NCI-H2029 treated with DMSO at 0.1 percent for 48 hours (cell line): ENCODE results near the gene ACOT4.
"Not testable (repeated sequence)": the region's sequence is repeated elsewhere in the genome, so short reads cannot be mapped to it uniquely, and the experiment has no call there.

ENCODE experiments used
- DNase-seq: peaks from one replicate; lab custom pipeline; 2025; lab: John Stamatoyannopoulos, UW

The ACOT4 gene

DNA sequence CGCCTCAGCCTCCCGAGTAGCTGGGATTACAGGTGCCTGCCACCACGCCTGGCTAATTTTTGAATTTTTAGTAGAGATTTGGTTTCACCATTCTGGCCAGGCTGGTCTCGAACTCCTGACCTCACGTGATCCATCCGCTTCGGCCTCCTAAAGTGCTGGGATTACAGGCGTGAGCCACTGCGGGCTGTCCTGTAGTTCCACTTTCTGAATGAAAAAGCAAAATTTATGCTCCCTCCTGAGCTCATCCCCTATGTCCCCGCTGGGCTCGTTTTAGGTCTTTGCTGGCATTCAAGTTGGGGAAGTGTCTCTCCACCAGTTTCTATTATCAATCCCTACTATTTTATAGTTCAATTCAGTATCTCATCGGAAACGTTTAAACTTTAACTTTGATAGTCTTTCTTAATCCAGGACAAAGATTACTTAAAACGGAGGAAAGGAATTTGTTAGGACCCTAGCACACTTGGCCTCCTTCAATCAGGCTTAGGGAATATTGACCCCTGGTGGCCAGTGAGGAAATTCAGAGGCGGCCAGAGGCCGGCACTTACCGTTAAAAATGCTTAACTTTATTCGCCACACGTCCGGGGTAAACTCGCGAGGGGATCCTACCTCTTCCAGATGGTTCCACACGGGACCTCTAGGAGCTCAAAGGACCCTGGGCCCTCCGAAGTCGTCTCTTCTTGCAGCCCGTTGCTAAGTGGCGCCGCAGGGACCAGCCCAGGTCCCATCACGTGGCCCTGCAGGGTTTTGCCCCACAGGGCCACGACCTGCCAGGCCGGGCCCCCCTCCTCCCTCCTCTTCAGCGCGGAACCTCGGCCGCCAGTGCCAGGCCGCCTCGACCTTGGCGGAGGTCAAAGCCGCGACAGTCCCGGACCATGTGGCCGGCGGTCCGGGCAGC is 41.7 kb downstream of the ACOT4 start:
- DNase-seq = no peak

DNA sequence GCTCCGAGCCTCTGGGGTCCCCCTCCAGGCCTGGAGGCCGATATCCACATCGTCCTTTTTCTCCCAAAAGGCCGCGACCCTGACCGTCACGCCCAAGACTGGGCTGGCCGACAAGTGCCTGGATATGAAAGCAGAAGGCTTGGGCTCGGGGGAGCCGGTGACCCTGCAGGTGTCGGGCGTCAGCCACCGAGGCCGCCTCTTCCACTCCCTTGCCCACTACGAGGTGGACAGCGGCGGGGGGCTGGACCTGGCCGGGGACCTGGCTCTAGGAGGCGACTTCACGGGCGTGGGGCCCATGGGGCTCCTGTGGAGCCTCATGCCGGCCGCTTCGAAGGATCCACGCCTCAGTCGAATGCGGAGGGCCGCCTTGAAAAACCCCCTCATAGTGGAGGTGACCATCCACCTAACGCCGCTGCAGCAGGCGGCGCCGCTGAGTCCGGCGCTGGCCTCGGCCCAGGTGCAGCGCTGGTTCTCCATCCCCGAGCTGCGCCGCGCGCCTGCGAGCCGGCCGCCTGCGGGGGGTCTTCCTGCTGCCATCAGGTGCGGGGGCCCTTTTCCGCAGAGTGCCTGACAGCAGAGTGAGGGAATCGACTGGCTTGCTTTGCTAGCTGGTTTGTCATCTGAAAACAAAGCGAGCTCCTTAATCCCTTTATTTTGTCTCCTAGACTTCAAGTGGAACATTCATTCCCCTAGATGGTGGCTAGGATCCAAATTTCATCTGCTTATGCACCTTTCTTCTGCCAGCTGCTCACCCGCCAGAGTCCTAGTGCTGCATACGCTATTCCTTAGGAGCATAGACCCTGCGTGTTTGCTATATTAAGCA is 42.5 kb downstream of the ACOT4 start:
- no peak for DNase-seq

DNA sequence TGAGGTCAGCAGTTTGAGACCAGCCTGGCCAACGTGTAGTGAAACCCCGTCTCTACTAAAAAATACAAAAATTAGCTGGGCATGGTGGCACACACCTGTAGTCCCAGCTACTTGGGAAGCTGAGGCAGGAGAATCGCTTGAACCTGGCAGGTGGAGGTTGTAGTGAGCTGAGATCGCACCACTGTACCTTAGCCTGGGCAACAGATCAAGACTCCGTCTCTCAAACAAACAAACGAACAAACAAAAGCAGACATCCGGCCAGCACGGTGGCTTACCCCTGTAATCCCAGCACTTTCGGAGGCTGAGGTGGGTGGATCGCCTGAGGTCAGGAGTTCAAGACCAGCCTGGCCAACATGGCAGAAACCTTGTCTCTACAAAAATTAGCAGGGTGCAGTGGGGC is 44.7 kb downstream of the ACOT4 start:
- not testable (repeated sequence) for DNase-seq

DNA sequence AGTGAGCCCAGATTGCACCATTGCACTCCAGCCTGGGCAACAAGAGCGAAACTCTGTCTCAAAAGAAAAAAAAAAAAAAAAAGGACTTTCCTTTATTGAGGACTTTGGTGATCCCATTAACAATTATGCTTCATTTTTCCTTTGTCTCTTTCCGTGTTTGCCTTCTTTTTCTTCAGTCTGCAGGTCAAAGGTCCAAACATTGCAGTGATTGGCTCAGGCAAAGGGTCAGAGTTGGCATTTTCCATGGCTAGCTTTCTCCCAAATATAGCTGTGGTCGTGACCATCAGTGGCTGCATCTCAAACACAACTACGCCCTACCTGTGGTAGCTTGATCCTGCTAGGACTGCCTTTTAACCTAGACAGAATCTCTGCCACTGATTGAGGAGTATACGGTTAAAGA is 46.2 kb downstream of the ACOT4 start:
- DNase-seq = no peak

DNA sequence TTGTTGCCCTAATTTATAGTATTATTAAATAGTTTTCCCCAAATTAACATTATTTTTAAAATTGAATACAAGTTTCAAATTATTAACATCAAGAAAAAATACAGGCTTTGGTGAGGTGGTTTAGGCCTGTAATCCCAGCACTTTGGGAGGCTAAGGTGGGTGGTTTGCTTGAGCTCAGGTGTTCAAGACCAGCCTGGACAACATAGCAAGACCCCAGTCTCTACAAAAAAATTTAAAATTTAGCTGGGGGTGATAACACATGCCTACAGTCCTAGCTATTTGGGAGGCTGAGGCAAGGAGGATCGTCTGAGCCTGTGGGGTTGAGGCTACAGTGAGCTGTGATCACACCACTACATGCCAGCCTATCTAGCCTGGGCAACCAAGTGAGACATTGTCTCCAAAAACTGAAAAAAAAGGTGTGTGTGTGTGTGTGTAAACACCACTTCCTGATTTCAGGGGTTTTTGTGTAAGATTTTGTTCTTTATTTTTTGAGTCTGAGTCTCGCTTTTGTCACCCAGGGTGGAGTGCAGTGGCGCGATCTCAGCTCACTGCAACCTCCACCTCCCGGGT is 49.2 kb downstream of the ACOT4 start:
- DNase-seq = no peak

DNA sequence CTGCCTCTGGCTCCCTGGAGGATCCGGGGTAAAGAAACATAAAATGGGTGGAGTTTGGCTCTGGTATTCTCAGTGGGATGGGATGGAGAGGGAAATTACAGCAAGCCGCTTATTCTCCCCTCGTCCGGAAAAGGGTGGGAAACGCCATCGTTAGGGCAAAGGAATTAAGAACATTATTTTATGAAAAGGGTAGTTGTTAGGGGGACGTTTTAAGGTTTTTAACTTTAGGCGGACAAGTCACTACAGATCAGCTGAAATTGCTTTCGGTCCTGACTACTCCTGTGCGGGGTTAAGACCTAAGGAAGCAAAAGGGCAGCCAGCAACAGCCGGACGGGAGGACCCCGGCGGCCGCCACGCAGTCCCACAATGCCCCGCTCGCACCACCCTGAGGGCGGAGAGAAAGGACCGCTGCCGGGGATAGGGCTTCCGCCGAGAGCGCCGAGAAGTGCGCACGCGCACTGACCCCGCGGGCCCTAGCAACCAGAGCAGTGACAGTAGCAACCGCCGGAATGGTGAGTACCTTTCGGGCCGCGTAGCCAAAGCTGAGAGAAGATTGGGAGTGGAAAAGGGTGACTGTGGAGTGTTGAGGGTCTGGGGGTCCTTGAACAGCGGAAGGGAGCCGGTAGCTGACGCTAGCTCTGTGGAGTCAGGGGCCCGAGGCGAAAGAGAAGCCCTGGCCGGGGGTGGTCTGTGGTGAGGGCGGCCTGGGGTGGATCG is 53.0 kb downstream of the ACOT4 start, which contains the start of gene DNAL1:
Gene DNAL1, plus strand, starts transcription at position 456 of the 717 bp plus-strand sequence. Its CDS starts 54 bp downstream, at position 510.
- DNase-seq = peak; percentile 25

DNA sequence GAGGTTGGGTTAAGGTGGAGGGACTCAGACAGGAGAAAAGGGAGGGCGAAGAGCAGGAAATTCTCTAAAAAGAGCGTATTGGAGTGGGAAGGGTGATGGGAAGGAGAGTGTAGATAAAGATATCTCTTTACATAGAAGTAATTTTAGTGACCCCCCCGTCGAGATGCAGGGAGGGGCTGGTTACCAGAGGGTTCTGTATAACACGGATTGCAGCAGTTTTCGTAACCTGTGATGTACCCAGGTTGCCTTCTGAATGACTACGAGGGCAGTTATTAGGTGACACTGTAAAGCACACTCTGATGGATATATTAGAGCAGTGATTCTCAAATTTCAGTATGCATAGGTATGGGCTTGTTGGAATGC is 53.6 kb downstream of the ACOT4 start:
- no peak for DNase-seq
